IMR-90 (cell line): ENCODE data around the gene NRF1.
"Not testable (repeated sequence)": the region's sequence is repeated elsewhere in the genome, so short reads cannot be mapped to it uniquely, and the experiment has no call there.

ENCODE experiments used
- CHD1 ChIP-seq: IDR thresholded peaks from 2 replicates; pipeline ENCODE4 v1.6.1; 2012; ENCODE audit warnings: low read depth, low read length, improper control_type of control experiment
- FOS ChIP-seq: fragments of 150-350 bp; IDR thresholded peaks from 2 replicates; pipeline ENCODE4 v1.6.1; 2016; ENCODE audit warnings: low read depth, low read length
- MAFK ChIP-seq: IDR thresholded peaks from 2 replicates; pipeline ENCODE4 v1.6.1; 2012; ENCODE audit warnings: low read depth, low read length, improper control_type of control experiment
- MAZ ChIP-seq: IDR thresholded peaks from 2 replicates; pipeline ENCODE4 v1.6.1; 2012; ENCODE audit warnings: low read depth, mild to moderate bottlenecking, low read length, improper control_type of control experiment, moderate library complexity, borderline replicate concordance
- MXI1 ChIP-seq: IDR thresholded peaks from 2 replicates; pipeline ENCODE4 v1.6.1; 2012; ENCODE audit warnings: low read depth, mild to moderate bottlenecking, low read length, moderate library complexity, borderline replicate concordance
- POLR2A ChIP-seq: IDR thresholded peaks from 2 replicates; pipeline ENCODE4 v1.6.1; 2012; ENCODE audit warnings: mild to moderate bottlenecking, low read depth, low read length
- RAD21 ChIP-seq: IDR thresholded peaks from 2 replicates; pipeline ENCODE4 v1.6.1; 2012; ENCODE audit warnings: low read length, improper control_type of control experiment
- RFX5 ChIP-seq: IDR thresholded peaks from 2 replicates; pipeline ENCODE4 v1.8.0; 2012; ENCODE audit warnings: low read depth, mild to moderate bottlenecking, low read length, moderate library complexity
- TF ChIP-seq, protein P1 (sequence below): conservative IDR thresholded peaks from 2 replicates; pipeline ENCODE4 v1.5.1; 2012; ENCODE audit warnings: mild to moderate bottlenecking, low read depth, low read length, improper control_type of control experiment

DNA sequence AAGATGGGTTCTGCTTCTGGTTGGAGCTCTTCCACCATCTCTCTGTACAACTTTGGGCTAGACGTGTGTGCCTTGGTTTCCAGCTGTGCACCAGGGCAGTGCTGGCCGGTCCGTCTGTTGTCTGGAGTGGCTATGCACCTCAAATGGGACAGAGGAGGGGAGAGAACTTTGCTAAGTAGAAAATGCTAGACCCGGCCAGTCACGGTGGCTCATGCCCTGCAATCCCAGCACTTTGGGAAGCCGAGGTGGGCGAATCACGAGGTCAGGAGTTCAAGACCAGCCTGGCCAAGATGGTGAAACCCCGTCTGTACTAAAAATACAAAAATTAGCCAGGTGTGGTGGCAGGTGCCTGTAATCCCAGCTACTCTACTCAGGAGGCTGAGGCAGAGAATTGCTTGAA is 182.9 kb downstream of the NRF1 start:
- TF ChIP-seq, protein P1, sequence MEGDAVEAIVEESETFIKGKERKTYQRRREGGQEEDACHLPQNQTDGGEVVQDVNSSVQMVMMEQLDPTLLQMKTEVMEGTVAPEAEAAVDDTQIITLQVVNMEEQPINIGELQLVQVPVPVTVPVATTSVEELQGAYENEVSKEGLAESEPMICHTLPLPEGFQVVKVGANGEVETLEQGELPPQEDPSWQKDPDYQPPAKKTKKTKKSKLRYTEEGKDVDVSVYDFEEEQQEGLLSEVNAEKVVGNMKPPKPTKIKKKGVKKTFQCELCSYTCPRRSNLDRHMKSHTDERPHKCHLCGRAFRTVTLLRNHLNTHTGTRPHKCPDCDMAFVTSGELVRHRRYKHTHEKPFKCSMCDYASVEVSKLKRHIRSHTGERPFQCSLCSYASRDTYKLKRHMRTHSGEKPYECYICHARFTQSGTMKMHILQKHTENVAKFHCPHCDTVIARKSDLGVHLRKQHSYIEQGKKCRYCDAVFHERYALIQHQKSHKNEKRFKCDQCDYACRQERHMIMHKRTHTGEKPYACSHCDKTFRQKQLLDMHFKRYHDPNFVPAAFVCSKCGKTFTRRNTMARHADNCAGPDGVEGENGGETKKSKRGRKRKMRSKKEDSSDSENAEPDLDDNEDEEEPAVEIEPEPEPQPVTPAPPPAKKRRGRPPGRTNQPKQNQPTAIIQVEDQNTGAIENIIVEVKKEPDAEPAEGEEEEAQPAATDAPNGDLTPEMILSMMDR, result not testable (repeated sequence)
- TF ChIP-seq POLR2A, MAFK, RAD21, CHD1, RFX5, FOS, MXI1, MAZ: not testable (repeated sequence)
